Gastroesophageal sphincter (tissue), 4 donors: Measurements from ENCODE around the gene CTBP1. TPM values are rescaled to one million over a fixed set of nuclear protein-coding genes. Genes with fewer than 3 reads are reported as not detected.

Experiments used
- ATAC-seq: fragments of 150-250 bp; one replicate; pipeline ENCODE4 v1.9.1; 2016; ENCODE audit warnings: mild to moderate bottlenecking, moderate library complexity
- H3K27ac ChIP-seq, 4 donors: fragments of 200-600 bp; sonication (generic) in 3 of 4; 1 replicate in 3 of 4; 2 replicates in 1 of 4; pipeline ENCODE4 v1.5.1; 2016 to 2019
- H3K27me3 ChIP-seq: fragments of 200-600 bp; sonication (generic); one replicate; pipeline ENCODE4 v1.5.1; 2019
- H3K36me3 ChIP-seq, 2 donors: fragments of 200-600 bp; sonication (generic); one replicate each; pipeline ENCODE4 v1.5.1; 2019; ENCODE audit warnings: control low read depth in 1 of 2
- H3K4me1 ChIP-seq, 3 donors: fragments of 200-600 bp; sonication (generic); 1 replicate in 2 of 3; 2 replicates in 1 of 3; pipeline ENCODE4 v1.5.1; 2016 to 2019; ENCODE audit warnings: control low read depth in 2 of 3
- H3K4me3 ChIP-seq, 2 donors: fragments of 200-600 bp; sonication (generic); one replicate each; pipeline ENCODE4 v1.5.1; 2019; ENCODE audit warnings: mild to moderate bottlenecking in 1 of 2, moderate library complexity in 1 of 2
- H3K9me3 ChIP-seq, 3 donors: fragments of 200-600 bp; sonication (generic); one replicate each; pipeline ENCODE4 v1.5.1; 2017 to 2019; ENCODE audit warnings: control low read depth in 2 of 3
- EP300 ChIP-seq: sonication (generic); formaldehyde crosslinking; IDR thresholded peaks from one replicate; pipeline ENCODE4 v1.6.1; 2017; ENCODE audit warnings: antibody characterized with exemption, mild to moderate bottlenecking
- POLR2A ChIP-seq, 2 donors: fragments of 450-650 bp; IDR thresholded peaks; one replicate each; pipeline ENCODE4 v1.6.1; 2017; ENCODE audit warnings: antibody characterized with exemption in 2 of 2, mild to moderate bottlenecking in 2 of 2, moderate library complexity in 1 of 2
- POLR2AphosphoS5 ChIP-seq: sonication (generic); formaldehyde crosslinking; IDR thresholded peaks from one replicate; pipeline ENCODE4 v1.6.1; 2017; ENCODE audit warnings: antibody characterized with exemption
- WGBS, 2 donors: methylation state at CpG; one replicate each; pipeline ENCODE4 v1.1.5; 2018; ENCODE audit warnings: low coverage in 1 of 2; 5-methylcytosine and 5-hydroxymethylcytosine counted together
- total RNA-seq, 4 donors: library from RNA; depleted of rRNA; stranded (reverse); fragments of >200 nt; gene quantifications; one replicate each; pipeline ENCODE4 v1.1.0, GENCODE V29; 2016
- TF ChIP-seq, protein P1 (sequence below), 4 experiments: fragments of 200-600 bp in 2 of 4; fragments of 450-650 bp in 2 of 4; sonication (generic) in 1 of 4; IDR thresholded peaks; one replicate each; pipeline ENCODE4 v1.5.1; 2017 to 2019; ENCODE audit warnings: antibody characterized with exemption in 4 of 4, mild to moderate bottlenecking in 2 of 4, moderate library complexity in 2 of 4

CTBP1 gene
- 100 to 1,000 TPM; 126 to 271 (median 164) TPM for total RNA-seq

DNA sequence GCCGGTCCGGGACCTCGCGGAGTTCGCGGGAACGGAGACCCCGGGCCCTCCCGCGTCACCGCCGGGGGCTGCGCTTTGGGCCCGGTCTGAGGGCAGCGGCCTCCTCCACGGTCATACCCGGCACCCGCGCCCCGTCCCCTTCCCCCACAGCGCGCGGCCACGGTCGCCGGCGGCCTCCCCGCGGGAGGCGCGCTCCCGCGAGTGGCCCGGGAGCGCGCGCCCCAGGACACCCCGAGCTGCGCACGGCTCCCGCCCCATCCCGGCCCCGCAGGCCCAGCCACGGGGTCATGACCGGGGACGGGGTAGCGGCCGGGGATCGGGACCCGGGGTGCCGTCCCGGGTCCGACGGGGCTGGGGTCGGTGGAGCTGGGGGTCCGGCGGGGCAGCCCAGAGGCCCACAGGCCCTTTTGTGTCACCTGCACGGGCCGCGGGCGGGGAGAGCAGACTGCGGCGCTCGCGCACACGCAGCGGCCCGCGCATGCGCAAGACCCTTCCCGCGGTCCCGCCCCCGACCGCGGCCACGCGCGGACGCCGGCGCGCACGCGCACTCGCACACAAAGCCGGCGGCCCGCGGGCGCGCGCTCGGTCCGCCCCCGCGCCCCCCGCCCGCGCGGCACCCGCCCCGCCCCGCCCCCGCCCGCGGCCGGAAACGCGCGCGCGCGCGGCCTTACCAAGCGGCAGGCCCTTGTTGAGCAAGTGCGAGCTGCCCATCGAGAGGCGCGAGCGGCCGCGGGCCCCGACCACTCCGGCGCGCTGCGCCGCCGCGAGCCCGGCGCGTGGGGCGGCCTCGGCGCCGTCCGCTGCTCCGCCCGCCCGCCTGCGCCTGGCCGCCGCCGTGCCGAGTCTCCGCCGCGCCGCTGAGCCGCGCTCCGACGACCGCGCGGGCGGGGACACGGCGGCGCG lies at the start of gene CTBP1:
TSS of gene CTBP1 (minus strand) at position 886 of the 903 bp plus-strand sequence. CDS start 7,799 bp downstream, outside the sequence.
- ATAC-seq = peak; percentile 76
- Histone ChIP-seq H3K4me1 (peaks cover 9 to 72% (median 54%) of the 10 kb centered on the region in 3 donors), H3K4me3 (peak within 1 kb of the TSS; percentile 78 to 95), H3K9me3 (no peaks in the 10 kb centered on the region), H3K27me3 (no peaks in the 10 kb centered on the region), H3K36me3 (peaks cover 0 to 11% of the 10 kb centered on the region in 2 donors), H3K27ac (peak within 1 kb of the TSS; percentile 93 to 99 (median 98))
- 0% methylated on average over 5 of the region's 163 CpGs; no CpG with 5 or more reads in 1 of the 2 donors for WGBS, 2 donors
- TF ChIP-seq, protein P1, sequence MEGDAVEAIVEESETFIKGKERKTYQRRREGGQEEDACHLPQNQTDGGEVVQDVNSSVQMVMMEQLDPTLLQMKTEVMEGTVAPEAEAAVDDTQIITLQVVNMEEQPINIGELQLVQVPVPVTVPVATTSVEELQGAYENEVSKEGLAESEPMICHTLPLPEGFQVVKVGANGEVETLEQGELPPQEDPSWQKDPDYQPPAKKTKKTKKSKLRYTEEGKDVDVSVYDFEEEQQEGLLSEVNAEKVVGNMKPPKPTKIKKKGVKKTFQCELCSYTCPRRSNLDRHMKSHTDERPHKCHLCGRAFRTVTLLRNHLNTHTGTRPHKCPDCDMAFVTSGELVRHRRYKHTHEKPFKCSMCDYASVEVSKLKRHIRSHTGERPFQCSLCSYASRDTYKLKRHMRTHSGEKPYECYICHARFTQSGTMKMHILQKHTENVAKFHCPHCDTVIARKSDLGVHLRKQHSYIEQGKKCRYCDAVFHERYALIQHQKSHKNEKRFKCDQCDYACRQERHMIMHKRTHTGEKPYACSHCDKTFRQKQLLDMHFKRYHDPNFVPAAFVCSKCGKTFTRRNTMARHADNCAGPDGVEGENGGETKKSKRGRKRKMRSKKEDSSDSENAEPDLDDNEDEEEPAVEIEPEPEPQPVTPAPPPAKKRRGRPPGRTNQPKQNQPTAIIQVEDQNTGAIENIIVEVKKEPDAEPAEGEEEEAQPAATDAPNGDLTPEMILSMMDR (IDR thresholded peaks at IDR 0.05) = no peak
- TF ChIP-seq POLR2A (IDR thresholded peaks at IDR 0.05) (peak; percentile 64 to 65), POLR2AphosphoS5 (peak; percentile 5), EP300 (no peak)

DNA sequence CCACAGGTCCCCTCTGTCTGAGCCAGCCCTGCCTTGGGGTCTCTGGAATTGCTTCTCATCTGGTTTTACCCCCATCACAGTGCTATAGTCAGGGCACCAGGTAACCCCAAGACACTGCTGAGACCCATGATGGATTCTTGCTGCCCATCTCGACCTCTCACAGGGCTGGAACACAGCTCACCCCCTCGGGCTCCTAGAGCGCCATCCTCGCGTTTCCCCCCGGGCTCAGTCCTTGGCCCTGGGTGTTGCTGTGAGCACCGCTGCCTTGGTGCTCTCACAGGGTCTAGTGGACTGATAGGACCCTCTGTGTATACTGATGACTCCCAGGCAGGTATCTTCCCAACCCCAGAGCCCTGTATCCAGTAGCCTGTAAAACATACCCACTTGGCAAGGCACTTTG lies 49.5 kb upstream of the CTBP1 start:
- Histone ChIP-seq H3K4me3 (no peak overlapping the region), H3K4me1 (peaks cover 0 to 50% (median 19%) of the 10 kb centered on the region in 3 donors), H3K36me3 (peaks cover 0 to 52% of the 10 kb centered on the region in 2 donors), H3K9me3 (no peaks in the 10 kb centered on the region), H3K27ac (no peak overlapping the region), H3K27me3 (no peaks in the 10 kb centered on the region)
- WGBS, 2 donors = no CpG with 5 or more reads among the region's 7 CpGs
- TF ChIP-seq POLR2AphosphoS5 (no peak), POLR2A (IDR thresholded peaks at IDR 0.05) (no peak), EP300 (no peak)
- TF ChIP-seq, protein P1 (IDR thresholded peaks at IDR 0.05) = no peak
- ATAC-seq = no peak

DNA sequence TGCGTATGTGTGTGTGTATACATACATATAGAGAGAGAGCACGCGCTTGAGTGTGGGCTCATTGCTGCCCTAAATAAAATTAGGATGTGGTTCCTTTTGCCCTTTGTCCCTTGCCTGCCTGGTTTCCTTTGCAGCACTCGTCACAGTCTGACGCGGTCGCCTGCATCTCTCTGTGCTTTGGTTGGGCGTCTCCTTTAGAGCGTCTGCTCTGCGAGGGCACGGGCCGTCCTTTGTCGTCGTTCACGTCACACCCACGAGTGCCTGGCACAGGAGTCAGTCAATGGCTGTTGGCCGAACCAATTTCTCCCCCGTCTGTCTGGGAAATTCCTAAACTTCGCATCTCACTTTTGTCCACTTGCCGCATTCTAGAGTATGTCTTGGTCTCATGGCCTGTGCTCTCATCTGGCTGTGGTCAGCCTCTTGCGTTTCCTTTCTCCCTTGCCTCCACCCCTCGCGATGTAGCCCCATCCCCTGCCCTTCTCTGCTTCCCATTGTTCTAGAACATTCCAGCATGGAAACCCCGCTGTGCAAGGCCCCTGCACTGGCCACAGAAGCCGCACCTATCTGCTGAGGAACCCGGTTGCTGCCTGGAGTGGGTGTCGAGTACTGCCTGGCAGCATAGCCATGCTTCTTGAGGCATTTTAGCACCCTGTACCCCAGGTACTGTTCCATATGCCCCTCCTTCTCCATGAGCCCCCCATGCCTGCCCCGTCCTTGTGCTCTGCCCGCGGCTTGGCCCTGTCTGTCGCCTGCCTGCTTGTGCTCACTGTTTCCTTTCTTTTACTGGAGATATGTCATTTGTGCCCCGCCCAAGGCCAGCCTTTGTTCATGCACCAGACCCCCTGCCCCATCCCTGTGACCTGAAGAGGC lies 48.8 kb upstream of the CTBP1 start:
- Histone ChIP-seq H3K4me1 (peaks cover 0 to 58% (median 20%) of the 10 kb centered on the region in 3 donors), H3K27ac (no peak overlapping the region), H3K9me3 (no peaks in the 10 kb centered on the region), H3K4me3 (no peak overlapping the region), H3K36me3 (peaks cover 0 to 52% of the 10 kb centered on the region in 2 donors), H3K27me3 (no peaks in the 10 kb centered on the region)
- WGBS, 2 donors = 83 to 87% methylated on average over 20 to 30 of the region's 32 CpGs
- no peak for TF ChIP-seq EP300
- no peak for TF ChIP-seq POLR2A (IDR thresholded peaks at IDR 0.05)
- no peak for TF ChIP-seq POLR2AphosphoS5
- TF ChIP-seq, protein P1 (IDR thresholded peaks at IDR 0.05) = no peak
- no peak for ATAC-seq

DNA sequence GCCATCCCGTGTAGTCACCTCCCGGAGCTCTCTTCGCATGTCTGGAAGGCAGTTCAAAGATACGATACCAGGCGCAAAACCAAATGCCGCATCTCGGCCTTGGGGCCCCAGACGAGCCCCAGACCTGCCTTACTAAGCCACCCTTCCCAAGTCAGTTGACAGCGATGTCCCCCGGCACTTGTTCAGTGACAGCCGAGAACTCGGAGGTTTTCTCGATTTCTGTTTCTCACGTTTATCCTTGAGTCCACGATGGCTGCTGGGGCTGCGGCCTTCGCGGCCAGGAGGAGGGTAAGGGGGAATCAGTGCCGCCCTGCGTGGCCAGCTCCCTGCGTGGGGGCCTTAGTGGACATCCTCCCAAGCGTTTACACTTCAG lies 48.1 kb upstream of the CTBP1 start:
- 77 to 91% methylated on average over 4 to 12 of the region's 22 CpGs for WGBS, 2 donors
- H3K4me3 ChIP-seq = no peak overlapping the region
- TF ChIP-seq POLR2AphosphoS5 = no peak
- TF ChIP-seq, protein P1 (IDR thresholded peaks at IDR 0.05) = no peak
- TF ChIP-seq POLR2A (IDR thresholded peaks at IDR 0.05) = no peak
- TF ChIP-seq EP300 = no peak
- peaks cover 0 to 65% (median 25%) of the 10 kb centered on the region in 3 donors for H3K4me1 ChIP-seq
- H3K27me3 ChIP-seq = no peaks in the 10 kb centered on the region
- no peak overlapping the region for H3K27ac ChIP-seq
- ATAC-seq = no peak
- H3K36me3 ChIP-seq = peaks cover 0 to 52% of the 10 kb centered on the region in 2 donors
- H3K9me3 ChIP-seq = no peaks in the 10 kb centered on the region
